ENCODE results near the gene AMER1.

DNA sequence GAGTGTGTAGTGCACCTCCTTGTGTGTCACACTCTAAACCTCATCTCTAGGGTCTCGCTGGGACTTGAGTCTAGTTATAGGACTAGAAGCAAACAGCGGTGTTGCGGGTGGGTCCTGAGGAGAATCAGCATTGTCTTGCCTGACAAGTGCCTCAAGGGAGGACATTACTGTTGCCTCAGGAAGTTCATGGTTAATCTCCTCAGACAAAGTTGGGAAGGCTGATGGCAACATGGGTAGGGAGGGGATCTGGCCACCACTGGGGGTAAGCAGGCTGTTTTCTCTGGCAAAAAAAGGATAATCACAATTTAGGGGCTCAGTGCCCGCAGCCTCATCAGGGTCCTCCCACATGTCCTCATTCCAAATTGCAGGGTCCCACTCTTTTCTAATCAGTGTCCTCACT, 12.5 kb upstream of the AMER1 start:
- TF ChIP-seq, protein P1, sequence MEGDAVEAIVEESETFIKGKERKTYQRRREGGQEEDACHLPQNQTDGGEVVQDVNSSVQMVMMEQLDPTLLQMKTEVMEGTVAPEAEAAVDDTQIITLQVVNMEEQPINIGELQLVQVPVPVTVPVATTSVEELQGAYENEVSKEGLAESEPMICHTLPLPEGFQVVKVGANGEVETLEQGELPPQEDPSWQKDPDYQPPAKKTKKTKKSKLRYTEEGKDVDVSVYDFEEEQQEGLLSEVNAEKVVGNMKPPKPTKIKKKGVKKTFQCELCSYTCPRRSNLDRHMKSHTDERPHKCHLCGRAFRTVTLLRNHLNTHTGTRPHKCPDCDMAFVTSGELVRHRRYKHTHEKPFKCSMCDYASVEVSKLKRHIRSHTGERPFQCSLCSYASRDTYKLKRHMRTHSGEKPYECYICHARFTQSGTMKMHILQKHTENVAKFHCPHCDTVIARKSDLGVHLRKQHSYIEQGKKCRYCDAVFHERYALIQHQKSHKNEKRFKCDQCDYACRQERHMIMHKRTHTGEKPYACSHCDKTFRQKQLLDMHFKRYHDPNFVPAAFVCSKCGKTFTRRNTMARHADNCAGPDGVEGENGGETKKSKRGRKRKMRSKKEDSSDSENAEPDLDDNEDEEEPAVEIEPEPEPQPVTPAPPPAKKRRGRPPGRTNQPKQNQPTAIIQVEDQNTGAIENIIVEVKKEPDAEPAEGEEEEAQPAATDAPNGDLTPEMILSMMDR (conservative IDR thresholded peaks at IDR 0.05 in 1 of 2, IDR thresholded peaks at IDR 0.05 in 1 of 2; ENCODE audit: low read depth in 1 of 2, low read length in 2 of 2): no peak
- no peak for TF ChIP-seq EZH2 (IDR thresholded peaks at IDR 0.05; ENCODE audit: low read length, missing control alignments)
